Right lobe of liver (tissue), 6 donors: ENCODE measurements around the gene SMCP. TPM values are rescaled to one million over a fixed set of nuclear protein-coding genes. Genes with fewer than 3 reads are reported as not detected.

Experiments
- ATAC-seq, 4 donors: fragments of 200-7000 bp; cut with Tn5 transposase; one replicate each; pipeline ENCODE4 v1.9.1; 2020; ENCODE audit warnings: mild to moderate bottlenecking in 4 of 4, moderate library complexity in 4 of 4
- DNase-seq, 3 donors: peaks; one replicate each; pipeline ENCODE4 v3.0.0-alpha.2; 2020
- H3K27ac ChIP-seq, 3 donors: fragments of 200-600 bp; one replicate each; pipeline ENCODE4 v1.8.0; 2022
- H3K27me3 ChIP-seq, 2 donors: fragments of 200-600 bp; one replicate each; pipeline ENCODE4 v1.8.0; 2022
- H3K36me3 ChIP-seq, 4 donors: fragments of 200-600 bp; sonication (generic) in 1 of 4; one replicate each; pipeline versions ENCODE4 v1.5.1 to v1.8.0; 2017 to 2022; ENCODE audit warnings: control low read depth in 1 of 4
- H3K4me1 ChIP-seq, 4 donors: fragments of 200-600 bp; sonication (generic) in 1 of 4; one replicate each; pipeline versions ENCODE4 v1.5.1 to v1.8.0; 2017 to 2022; ENCODE audit warnings: control low read depth in 1 of 4
- H3K4me3 ChIP-seq, 3 donors: fragments of 200-600 bp; one replicate each; pipeline ENCODE4 v1.8.0; 2022
- H3K9me3 ChIP-seq, 4 donors: fragments of 200-600 bp; sonication (generic) in 1 of 4; one replicate each; pipeline versions ENCODE4 v1.5.1 to v1.8.0; 2017 to 2022; ENCODE audit warnings: control low read depth in 1 of 4
- POLR2A ChIP-seq: fragments of 450-650 bp; IDR thresholded peaks from one replicate; pipeline ENCODE4 v1.6.1; 2017; ENCODE audit warnings: antibody characterized with exemption, mild to moderate bottlenecking
- WGBS: methylation state at CpG from one replicate; pipeline ENCODE4 v1.1.6; 2018; ENCODE audit warnings: low coverage, low lambda C conversion rate; ENCODE audit not compliant: insufficient coverage; ENCODE audit errors: missing lambda C conversion rate; 5-methylcytosine and 5-hydroxymethylcytosine counted together
- intact Hi-C, 2 donors: fragments of 100-400 bp; cut with DNase I; formaldehyde crosslinking; loops; one replicate each; pipeline versions ENCODE4 v1.11.2 to v1.14.1; 2022
- total RNA-seq, 6 experiments: library from RNA; depleted of rRNA in 2 of 6; stranded (reverse); fragments of >200 nt in 2 of 6; fragmentation: NEBNext Ultra II Directional in 3 of 6; extraction: Animal tissue kit (Norgen Biotek cat#: 25700) in 3 of 6; gene quantifications; one replicate each; pipeline versions ENCODE4 v1.1.0 to v1.2.4, GENCODE V29; 2016 to 2023
- TF ChIP-seq, protein P1 (sequence below), 4 donors: fragments of 200-600 bp in 3 of 4; fragments of 450-650 bp in 1 of 4; IDR thresholded peaks; one replicate each; pipeline versions ENCODE4 v1.5.1 to v1.8.0; 2016 to 2022; ENCODE audit warnings: antibody characterized with exemption in 4 of 4, mild to moderate bottlenecking in 2 of 4
- donor health status: DM: no; HTN: yes; CAD: no.
- donor health status: DM: no; HTN: no; CAD: no.
- donor health status: DM: no; HTN: no; CAD: no.
- donor health status: DM: no; HTN: yes; CAD: no.
- donor health status: DM: no; HTN: yes; CAD: no.

Gene SMCP
- total RNA-seq, 6 experiments from 2014 or later: not detected

DNA sequence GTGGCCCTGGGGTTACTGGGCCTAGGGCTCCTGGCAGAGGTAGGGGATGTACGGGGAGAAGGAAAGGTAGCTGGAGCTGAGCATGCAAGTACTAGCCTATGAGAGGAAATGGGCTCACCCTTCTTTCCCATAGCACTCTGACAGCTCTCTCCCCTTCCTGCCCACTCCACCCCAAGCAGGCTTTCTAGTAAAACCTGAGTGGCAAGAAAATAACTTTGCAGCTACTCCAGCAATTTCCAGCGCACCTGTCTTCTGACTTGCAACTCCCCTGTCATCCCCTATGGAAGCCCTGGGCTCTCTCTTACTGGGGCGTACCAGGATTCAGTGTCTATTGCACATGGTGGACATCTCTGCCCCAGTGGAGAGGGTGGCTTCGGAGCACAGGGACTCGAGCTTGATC is 23.5 kb downstream of the SMCP start:
- Histone ChIP-seq H3K27ac (no peak overlapping the region), H3K4me3 (no peak overlapping the region), H3K36me3 (no peaks in the 10 kb centered on the region), H3K4me1 (no peaks in the 10 kb centered on the region), H3K9me3 (no peaks in the 10 kb centered on the region), H3K27me3 (no peaks in the 10 kb centered on the region)
- intact Hi-C loops: no loop called here
- no peak for TF ChIP-seq POLR2A
- TF ChIP-seq, protein P1, sequence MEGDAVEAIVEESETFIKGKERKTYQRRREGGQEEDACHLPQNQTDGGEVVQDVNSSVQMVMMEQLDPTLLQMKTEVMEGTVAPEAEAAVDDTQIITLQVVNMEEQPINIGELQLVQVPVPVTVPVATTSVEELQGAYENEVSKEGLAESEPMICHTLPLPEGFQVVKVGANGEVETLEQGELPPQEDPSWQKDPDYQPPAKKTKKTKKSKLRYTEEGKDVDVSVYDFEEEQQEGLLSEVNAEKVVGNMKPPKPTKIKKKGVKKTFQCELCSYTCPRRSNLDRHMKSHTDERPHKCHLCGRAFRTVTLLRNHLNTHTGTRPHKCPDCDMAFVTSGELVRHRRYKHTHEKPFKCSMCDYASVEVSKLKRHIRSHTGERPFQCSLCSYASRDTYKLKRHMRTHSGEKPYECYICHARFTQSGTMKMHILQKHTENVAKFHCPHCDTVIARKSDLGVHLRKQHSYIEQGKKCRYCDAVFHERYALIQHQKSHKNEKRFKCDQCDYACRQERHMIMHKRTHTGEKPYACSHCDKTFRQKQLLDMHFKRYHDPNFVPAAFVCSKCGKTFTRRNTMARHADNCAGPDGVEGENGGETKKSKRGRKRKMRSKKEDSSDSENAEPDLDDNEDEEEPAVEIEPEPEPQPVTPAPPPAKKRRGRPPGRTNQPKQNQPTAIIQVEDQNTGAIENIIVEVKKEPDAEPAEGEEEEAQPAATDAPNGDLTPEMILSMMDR (IDR thresholded peaks at IDR 0.05): no peak
- WGBS: 25% methylated on average over 3 of the region's 5 CpGs
- no peak for ATAC-seq
- no peak for DNase-seq

DNA sequence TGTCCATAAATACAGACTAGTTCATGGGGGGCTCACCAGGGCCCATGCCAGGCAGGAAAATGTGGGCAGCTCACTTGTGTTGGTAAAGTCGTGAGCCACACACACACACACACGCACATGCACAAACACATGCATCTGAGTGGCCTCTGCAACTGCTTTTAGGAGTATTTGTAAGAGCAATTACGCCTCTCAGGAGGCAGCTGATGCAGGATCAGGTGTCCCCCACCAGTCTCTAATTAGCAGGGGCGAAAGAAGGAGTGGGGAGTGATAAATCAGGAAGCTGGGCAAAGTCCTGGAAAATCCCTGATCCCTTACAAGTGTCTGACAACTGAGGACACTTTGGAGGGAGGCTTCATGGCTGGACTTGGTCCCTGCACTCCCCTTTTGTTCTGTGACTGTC is 24.5 kb downstream of the SMCP start:
- DNase-seq: no peak
- Histone ChIP-seq H3K27ac (no peak overlapping the region), H3K4me3 (no peak overlapping the region), H3K36me3 (no peaks in the 10 kb centered on the region), H3K4me1 (no peaks in the 10 kb centered on the region), H3K9me3 (no peaks in the 10 kb centered on the region), H3K27me3 (no peaks in the 10 kb centered on the region)
- TF ChIP-seq POLR2A: no peak
- TF ChIP-seq, protein P1 (IDR thresholded peaks at IDR 0.05): no peak
- ATAC-seq: no peak
- WGBS: 54% methylated on average over 2 of the region's 4 CpGs
- intact Hi-C loops: no loop called here

DNA sequence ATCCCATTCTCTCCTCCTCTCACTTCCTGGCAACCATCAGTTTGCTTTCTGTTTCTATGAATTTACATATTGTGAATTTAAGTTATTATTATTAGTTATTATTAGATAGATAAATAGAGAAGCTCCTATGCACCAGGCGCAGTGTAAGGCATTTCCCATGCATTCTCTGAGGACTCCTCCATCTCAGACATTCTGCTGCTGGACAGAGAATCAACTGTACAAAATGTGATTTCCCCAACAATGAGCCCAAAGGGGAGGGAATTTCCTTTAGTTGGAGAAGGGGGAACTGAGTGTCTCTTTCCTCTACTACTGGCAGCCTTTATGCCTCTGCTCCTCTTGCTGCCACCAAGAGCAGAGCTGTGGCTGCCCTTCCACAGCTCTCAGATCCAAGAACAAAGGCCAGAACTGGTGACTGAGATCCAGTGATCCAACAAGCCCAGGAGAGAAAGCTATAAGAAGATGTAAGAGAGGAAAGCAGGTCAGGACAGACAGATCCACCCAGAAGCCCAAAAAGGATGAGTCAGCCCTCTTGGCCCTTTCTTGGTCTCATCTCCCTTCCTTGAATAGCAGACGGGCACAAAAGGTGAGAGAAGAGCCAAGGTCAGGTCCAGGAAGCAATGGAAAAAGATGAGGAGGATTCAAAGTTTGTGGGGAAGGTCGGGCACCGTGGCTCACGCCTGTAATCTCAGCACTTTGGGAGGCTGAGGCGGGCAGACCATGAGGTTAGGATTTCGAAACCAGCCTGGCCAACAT is 26.7 kb downstream of the SMCP start:
- no peaks in the 10 kb centered on the region for H3K4me1 ChIP-seq
- H3K27ac ChIP-seq: no peak overlapping the region
- H3K9me3 ChIP-seq: no peaks in the 10 kb centered on the region
- no peaks in the 10 kb centered on the region for H3K27me3 ChIP-seq
- 74% methylated on average over 7 of the region's 7 CpGs for WGBS
- H3K4me3 ChIP-seq: no peak overlapping the region
- TF ChIP-seq POLR2A: no peak
- TF ChIP-seq, protein P1 (IDR thresholded peaks at IDR 0.05): no peak
- intact Hi-C loops: no loop called here
- H3K36me3 ChIP-seq: no peaks in the 10 kb centered on the region
- ATAC-seq (no peak), DNase-seq (no peak)

DNA sequence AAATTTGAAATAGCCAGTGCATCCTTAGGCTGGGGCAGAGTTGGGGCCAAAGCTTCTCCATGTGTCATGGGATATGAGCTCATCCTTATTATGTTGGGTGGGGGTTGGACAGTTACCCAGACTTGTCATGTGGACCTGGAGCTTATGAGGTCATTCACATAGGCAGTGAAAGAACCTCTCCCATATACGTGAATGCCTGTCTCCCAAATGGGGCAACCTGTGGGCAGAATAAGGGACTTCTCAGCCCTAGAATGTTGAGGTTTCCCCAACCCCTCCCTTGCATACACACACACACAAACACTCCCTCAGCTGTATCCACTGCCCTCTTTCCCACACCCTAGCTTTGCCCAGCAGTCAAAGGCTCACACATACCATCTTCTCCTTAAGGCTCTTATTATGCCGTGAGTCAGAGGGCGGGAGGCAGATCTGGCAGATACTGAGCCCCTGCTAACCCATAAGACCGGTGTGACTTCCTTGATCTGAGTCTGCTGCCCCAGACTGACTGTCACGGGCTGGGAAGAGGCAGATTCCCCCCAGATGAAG is 28.0 kb downstream of the SMCP start:
- WGBS: no CpG with 5 or more reads among the region's 5 CpGs

More for the DNA sequence above, 28.0 kb downstream of the SMCP start:
- ATAC-seq (no peak), DNase-seq (no peak)
- H3K4me1 ChIP-seq: no peaks in the 10 kb centered on the region
- H3K4me3 ChIP-seq: no peak overlapping the region
- no peaks in the 10 kb centered on the region for H3K27me3 ChIP-seq
- intact Hi-C loops: no loop called here
- H3K36me3 ChIP-seq: no peaks in the 10 kb centered on the region
- TF ChIP-seq, protein P1 (IDR thresholded peaks at IDR 0.05): no peak
- no peak for TF ChIP-seq POLR2A
- H3K27ac ChIP-seq: no peak overlapping the region
- H3K9me3 ChIP-seq: no peaks in the 10 kb centered on the region
